GM21576 (cell line): ENCODE results near the gene TTLL9.

Experiments used
- ATAC-seq: cut with Tn5 transposase; IDR thresholded peaks from one replicate; pipeline ENCODE4 v1.9.1; 2021; ENCODE audit warnings: mild to moderate bottlenecking, moderate library complexity; ENCODE audit not compliant: unreplicated experiment

Gene TTLL9

DNA sequence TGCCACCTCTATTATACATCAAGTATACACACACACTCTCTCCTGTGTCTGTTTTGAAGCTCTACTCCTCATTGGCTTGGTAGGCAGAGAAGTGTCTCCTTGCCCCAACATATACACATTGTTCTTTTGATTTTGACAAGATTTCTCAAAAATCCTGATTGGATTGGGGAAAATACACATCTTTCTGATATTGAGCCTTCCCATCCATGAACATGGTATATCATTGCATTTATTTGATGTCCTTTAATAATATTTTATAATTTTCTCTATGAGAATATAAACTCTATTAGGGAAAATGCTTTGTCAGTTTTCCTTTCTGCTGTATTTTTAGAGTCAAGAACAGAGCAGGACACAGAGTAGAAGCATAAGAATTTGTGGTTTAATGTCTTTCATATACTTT lies 7.2 kb downstream of the TTLL9 start:
- ATAC-seq, result no peak

DNA sequence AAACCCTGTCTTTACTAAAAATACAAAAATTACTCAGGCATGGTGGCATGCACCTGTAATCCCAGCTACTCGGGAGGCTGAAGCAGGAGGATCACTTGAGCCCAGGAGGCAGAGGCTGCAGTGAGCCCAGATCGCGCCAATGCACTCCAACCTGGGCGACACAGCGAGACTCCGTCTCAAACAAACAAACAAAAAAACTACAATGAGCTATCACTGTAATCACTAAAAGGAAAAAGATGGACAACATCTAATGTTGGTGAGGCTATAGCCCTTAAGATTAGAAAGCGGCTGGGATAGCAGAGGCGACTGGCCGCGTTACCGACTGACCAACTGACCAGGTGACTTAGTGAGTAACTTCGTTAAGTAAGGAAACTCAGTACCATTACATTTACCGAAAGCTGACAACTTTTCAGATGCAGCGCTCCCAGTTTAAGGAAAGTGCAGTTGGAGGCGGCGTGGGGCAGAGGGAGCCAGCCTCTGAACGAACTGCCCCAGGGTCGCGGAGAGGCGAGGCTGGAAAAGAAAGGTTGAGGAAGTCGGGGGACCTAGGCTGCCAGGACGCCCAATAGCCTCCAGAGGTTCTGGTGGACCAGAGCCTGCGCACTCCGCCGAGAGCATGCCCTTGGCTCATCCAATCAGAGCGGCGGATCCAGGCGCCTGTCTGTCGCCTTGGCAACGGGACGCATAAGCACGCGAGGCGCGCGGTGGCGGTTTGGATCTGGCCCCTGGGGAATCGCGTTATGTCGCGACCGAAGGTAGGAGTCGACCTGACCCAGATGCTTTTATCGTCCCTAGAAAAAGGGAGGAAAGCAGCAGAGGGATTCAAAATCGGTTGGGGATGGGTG lies 8.9 kb downstream of the TTLL9 start:
- peak; percentile 87 for ATAC-seq

DNA sequence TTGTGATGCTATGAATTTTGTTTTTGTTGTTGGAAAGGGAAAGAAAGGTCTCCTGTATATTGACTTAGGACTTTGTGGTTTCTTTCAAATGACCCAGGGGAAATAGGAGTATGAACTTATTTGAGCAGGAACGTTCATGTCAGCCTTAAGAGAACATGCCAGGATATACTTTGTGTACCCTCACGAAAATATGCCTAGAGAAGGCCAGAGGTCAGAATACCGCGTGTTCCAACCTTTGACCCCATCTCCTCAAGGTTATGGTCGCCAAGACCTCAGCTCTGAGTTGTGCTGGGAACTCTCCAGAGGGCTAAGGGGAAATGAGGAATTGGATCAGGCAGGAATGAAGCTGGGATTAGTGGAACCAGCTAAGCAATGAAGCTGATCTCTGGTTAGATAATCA lies 11.5 kb downstream of the TTLL9 start:
- ATAC-seq, result no peak

DNA sequence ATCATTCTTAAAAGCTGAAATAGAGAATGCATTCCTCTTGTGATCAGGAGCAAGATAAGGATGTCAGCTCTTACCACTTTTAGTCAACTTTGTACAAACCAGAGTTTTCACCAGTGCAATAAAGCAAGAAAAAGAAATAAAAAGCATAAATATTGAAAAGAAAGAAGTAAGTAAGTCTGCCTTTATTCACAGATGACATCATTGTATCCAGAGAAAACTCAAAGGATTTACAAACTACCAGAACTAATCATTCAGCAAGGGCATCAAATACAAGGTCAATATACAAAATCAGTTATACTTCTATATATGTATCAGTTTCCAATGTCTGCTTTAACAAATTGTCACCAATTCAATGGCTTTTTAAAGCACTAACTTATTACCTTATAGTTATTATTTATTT lies 13.4 kb downstream of the TTLL9 start:
- no peak for ATAC-seq

DNA sequence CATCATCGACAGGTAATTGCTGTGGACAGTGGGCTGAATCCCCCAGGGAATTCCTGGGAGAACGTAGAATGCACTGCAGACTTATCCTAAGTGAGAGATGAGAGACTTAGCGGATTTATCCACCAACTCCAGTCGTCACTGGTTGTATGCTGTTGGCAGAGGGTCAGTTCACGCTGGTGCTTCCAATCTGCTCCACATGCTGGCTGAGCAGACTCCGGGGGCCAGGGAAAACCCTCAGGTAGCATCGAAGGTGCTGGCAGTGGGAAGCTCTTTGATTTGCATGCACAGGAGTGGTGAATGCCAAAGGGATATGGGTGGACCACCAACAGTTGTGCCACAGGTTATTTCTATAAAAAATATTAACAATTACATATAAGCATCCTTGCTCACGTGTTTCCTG lies 20.2 kb downstream of the TTLL9 start:
- ATAC-seq, result no peak

DNA sequence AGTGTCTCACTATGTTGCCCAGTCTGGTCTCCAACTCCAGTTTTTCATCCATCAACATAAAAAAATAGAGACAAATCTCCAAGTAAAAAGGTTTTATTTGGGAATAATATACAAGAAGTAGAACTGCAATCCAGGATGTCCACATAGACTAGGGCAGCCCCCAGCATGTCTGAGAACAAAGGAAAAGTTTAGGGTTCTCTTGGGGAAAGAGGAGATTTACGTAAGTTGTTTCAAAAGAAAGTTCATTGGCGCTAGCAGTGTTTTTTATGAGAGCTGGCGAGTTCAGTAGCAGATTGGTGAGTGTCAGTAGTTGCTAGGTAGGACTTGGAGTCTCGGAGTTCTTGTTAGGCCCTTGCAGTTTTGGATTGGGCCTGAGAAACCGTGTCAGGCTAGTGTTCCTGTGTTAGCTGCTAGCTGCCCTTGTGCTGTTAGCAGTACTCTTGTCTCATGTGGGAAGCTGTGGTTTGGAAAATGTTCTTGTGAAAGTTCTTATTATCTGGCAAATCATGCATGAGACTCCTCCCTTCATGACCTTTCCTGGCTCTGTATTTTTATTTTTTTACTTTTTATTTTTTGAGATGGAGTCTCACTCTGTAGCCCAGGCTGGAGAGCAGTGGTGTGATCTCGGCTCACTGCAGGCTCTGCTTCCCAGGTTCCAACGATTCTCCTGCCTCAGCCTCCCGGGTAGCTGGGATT lies 24.7 kb downstream of the TTLL9 start:
- peak; percentile 93 for ATAC-seq

DNA sequence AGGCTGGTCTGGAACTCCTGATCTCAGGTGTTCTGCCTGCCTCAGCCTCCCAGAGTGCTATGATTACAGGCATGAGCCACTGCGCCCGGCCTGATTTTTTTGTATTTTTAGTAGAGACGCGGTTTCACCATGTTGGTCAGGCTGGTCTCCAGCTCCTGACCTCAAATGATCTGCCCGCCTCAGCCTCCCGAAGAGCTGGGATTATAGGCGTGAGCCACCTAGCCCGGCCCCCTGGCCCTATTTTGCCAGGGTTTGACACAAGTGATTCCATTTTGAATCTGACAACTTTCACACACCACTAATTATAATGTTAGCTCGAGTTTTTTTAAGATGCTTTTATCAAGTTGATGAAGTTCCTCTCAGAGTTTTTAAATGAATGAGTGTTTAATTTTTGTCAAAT lies 25.6 kb downstream of the TTLL9 start:
- no peak for ATAC-seq

DNA sequence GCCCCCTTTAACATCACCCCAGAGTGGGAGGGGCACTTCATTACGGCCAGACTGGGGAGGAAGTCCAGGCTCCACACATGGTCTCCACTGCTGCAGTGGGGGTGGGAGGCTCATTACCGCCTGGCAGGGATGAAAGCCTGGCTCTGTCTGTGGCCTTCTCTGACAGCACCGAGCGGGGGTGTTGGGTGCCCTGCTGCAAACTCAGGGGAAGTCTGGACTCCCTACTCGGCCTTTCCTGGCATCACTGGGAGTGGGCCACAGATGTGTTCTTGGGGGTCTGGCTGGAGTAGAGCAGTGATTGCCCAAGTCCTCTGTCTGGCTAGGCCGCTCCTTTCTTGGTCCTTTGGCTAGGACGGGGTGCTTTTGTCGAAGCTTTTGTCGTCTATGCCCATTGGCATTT lies 27.1 kb downstream of the TTLL9 start:
- no peak for ATAC-seq

DNA sequence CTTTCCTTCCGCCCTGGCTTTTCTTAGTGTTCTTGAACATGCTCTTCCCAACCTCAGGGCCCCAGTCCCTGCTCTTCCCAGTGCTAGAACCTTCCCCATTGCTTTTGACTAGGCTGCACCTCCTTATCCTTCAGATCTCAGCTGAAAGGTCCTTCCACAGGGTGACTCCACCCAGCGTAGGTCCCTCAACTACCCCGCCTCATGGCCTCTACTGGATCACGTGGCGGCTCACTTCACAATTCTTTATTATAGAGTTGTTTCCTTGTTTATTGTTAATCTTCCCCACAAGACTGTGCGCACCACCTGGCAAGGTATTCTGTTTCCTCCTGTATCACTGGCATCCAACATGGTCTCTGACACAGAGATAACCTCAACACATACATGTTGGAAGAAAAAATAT lies 31.2 kb downstream of the TTLL9 start:
- ATAC-seq, result no peak

DNA sequence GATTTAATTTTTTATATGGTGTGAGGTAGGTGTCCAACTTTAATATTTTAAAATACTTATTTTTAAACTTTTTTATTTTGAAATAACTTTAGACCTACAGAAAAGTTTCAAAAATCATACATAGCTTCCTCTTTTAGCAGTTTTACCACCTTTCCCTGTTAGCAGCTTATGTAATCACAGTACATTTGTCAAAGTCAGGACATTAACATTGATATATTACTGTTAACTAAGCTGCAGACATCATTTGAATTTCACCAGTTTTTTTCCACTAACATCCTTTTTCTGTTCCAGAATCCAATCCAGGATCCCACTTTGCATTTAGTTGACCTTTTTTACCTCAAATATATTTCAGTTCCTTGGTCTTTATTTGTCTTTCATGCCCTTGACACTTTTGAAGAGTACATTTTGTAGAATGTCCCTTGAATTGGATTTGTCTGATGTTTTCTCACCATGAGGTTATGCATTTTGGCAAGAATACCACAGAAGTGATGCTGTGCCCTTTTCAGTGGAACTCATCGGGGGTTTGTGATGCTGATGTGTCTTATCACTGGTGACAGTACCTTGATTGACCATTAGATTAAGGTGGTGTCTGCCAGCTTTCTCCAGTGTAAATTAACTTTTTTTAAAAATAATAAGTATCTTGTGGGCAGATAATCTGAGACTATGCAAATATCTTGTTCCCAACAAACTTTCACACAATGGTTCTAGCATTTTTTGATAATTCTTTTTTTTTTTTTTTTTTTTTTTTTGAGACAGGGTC lies 33.4 kb downstream of the TTLL9 start:
- ATAC-seq, result no peak

DNA sequence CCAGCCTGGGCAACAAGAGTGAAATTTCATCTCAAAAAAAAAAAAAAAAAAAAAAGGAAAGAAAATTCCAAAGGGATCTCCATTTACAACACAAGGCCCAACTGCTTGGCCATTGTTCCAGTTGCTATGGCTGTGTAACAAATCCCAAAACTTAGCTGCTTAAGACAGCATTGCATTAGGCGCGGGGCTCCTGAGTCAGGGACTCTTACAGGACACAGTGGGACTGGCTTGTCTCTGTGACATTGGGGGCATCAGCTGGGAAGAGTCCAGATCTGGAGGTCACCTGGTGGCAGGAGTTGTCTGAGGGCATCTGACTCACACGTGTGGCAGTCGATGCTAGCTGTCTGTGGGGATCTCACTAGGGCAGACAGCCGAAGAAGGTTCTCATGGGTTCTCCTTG lies 35.6 kb downstream of the TTLL9 start:
- ATAC-seq, result no peak

DNA sequence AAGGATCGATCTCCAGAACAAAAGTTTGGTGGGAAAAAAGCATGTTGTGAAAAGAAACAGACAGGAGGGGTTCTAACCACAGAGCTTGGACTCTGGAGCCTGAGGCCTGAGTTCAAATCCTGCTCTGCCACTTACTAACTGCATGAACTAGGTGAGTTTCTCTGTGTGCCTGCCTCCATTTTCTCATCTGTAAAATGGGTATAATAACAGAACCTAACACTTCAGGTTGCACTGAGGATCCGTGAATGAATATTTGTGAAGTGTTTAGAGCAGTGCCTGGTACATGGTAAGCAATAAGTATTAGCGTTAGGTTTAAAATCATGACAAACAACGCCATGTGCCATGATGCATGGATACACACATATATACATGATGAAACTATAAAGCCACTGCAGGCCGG lies 36.6 kb downstream of the TTLL9 start:
- ATAC-seq, result no peak

DNA sequence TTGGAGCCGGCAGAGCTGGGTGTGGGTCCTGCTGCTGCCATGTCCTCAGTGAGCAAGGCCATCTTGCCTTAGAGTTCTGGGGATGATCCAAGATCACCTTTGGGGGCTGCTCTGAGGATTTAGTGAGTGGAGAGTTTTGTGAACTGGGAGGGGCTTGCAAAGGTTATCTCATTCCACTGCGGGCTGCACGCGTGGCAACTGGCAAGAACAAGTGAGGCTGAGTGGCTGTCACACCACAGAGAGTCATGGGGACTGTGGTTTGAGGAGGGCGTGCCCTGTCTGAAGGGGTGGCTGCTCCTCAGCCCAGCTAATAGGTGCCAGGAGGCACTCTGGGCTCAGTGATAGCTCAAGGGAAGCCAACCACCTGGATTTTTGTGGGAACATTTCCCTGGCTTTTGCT lies 37.6 kb downstream of the TTLL9 start:
- no peak for ATAC-seq

DNA sequence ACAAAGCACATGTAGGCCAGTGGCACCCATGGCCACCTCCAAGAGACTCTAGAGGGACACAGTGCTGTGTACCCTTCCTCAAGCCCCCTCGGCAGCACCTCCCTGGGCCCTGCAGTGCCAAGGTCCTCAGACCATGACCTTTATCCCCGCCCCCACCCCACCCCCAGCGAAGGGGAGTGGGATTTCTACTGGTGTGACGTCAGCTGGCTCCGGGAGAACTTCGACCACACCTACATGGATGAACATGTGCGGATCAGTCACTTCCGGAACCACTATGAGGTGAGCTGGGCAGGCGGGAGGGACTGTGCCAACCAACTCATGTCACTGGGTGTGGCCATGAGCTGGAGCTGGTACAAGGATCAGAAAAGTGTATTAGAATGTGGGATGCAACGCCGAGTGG lies 38.0 kb downstream of the TTLL9 start:
- no peak for ATAC-seq

DNA sequence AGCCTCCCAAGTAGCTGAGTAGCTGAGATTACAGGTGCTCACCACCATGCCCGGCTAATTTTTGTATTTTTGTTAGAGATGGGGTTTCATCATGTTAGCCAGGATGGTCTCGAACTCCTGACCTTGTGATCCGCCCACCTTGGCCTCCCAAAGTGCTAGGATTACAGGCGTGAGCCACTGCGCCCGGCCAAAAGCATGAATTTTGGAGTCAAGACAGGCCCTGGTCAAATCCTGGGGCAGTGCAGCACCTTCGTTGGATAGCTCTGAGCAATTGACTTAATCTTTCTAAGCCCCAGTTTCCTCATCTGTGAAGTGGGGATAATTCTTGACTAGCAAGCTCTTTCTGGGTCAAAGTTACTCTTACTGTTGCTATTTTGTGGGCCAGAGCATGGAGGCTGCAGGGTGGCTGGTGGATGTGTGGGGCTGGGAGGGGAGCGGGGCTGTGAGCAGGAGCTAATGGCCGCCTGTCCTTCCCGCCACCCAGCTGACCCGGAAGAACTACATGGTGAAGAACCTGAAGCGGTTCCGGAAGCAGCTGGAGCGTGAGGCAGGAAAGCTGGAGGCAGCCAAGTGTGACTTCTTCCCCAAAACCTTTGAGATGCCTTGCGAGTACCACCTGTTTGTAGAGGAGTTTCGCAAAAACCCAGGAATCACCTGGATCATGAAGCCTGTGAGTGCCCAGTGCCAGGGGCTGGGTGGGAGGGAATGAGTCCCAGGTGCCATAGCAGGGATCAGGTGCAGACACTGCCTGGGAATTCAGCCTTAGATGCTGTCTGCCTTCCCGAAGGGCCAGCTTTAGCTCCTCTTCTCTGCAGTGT lies 39.0 kb downstream of the TTLL9 start:
- no peak for ATAC-seq

DNA sequence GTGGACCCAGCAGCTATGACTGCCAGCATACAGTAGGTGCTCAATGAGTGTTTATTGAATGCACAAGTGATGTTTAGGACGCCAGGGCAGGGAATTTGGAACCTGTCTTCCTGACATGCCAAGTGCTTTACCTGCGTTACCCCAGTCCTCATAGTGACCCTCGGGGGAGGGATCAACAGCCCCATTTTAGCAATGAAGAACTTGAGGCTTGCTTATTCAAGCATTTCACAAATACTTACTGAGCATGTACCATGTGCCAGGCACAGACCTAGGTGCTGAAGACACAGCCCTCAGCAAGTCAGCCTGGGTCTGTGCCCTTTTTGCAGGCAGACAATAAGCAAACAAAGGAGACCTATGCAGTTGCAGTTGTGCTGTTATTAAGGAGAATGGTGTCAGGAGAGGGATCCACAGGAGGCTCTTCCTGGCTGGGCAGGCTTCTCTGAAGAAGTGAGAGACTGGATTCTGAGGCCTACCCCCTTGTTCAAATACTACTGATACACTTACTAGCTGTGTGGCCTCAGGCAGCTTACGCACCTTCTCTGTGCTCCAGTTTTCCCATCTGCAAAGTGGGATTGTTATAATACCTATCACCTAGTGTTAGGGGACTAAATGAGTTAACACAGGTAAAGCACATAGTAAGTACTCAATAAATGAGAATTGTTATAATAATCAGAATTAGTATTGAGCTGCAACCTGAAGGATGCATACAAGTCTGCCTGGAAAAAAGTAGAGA lies 39.8 kb downstream of the TTLL9 start:
- ATAC-seq, result no peak

DNA sequence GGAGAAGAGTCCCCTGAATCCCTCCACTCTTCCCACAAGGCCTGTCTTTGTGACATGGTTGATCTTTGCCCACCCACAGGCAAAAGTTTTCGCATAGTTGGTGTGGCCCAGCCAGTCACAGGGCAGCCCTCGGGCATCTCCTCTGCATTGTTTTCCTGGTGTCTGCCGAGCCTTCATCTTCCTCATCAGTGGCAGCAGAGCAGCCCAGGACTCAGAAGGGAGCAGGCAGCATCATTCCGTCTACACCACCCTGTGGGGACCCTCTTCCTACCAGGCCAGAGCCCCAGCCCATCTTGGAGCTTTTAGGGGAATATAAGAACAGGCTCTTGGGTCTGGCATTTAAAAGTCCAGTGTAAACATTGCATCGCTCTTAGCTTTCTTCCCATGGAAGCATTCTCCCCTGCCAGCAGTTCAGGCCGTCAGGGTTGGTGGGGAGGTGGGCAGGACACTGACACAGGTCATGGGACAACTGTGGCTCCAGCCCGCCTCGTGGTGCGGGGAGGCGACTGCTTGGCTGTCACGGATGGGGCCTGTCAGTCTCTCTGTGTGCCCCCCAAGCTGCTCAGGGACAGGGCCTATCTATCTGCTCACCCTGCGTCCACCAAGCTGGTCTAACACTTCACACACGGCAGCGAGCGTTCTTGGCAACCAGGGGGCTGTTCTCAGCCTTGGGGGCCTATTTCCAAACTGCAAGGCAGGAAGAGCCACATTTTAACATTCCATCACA lies 43.2 kb downstream of the TTLL9 start:
- no peak for ATAC-seq

DNA sequence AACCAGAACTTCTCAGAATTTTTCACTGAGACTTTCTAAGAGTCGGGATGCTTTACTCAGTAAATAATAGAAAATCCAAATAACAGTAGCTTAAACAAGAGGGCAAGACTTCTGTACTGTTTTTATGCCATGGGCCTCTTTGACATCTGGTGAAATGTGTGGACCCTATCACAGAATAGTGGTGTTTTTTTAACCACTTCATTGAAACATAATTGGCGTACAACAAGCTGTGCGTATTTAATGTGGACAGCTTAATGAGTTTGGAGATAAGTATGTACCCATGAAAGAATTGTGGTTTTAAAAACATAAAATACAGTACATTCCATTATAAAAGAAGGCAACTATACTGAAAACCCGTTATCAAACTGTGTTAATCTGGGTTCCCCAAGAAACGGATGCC lies 43.7 kb downstream of the TTLL9 start:
- ATAC-seq, result no peak

DNA sequence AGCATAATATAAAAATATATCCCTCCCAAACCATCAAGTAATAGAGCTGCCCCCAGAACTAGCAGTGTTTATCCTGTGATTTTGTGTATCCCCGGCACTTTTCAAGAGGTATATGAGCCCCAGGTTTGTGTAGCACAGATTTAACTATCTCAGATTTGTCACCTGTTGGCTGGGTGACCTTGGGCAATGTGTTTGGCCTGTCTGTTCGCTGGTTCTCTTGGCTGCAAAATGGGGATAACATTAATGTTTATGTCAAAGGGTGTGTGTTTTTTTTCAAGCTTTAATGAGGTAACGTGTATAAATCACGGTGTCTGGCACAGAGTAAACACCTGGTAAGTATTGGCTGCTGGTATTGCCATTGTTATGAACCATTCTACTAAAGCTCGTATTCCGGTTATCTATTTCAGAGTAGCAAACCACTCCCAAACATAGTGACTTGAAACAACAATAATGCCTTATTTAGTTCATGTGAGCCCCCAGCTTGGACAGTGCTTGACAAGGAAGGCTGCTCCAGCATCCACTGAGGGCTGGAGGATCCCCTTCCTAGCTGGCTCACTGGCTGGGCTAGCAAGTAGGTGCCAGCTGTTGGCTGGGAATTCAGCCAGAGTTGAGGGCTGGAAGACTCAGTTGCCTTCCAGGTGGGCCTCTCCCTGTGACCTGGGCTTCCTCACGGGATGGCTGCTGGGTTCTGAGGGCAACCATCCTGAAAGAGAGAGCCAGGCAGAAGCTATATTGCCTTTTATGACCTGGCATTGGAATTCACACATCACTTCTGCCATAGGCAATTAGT lies 45.3 kb downstream of the TTLL9 start:
- no peak for ATAC-seq
